ENCODE data around the gene BFSP2.

BFSP2 gene

GRCh38 chr3:133408366-133408765 is 8.5 kb downstream of the BFSP2 start:
- H3K27ac ChIP-seq (ENCODE audit: low read depth, low read length): no peak overlapping the region
- no peaks in the 10 kb centered on the region for H3K9me3 ChIP-seq (ENCODE audit: insufficient read depth, low read length)
- 0 out of 2 replicates have a peak, but pooled peaks cover 4% of the 10 kb centered on the region for H3F3A ChIP-seq (ENCODE audit: insufficient read depth)
- H4K20me1 ChIP-seq (ENCODE audit: low read depth, low read length): peaks cover 4% of the 10 kb centered on the region; the same call in 1 of the 2 replicates
- H3K9ac ChIP-seq (ENCODE audit: low read length): no peak overlapping the region
- H2AFZ ChIP-seq (ENCODE audit: low read depth, low read length, severe bottlenecking): no peak overlapping the region
- no peaks in the 10 kb centered on the region for H3K27me3 ChIP-seq (ENCODE audit: low read length)
- no peak overlapping the region for H3K4me3 ChIP-seq (ENCODE audit: insufficient read depth, low read length, poor library complexity, severe bottlenecking)
- H3K9me2 ChIP-seq (replicated peaks; ENCODE audit: insufficient read depth, low read length): no peaks in the 10 kb centered on the region
- no peaks in the 10 kb centered on the region for H3K36me3 ChIP-seq (ENCODE audit: low read length)
- H3K79me2 ChIP-seq (ENCODE audit: insufficient read depth, low read length): no peaks in the 10 kb centered on the region
- TF ChIP-seq EZH2phosphoT487 (conservative IDR thresholded peaks at IDR 0.05; ENCODE audit: low read length) (no peak), CTCF (IDR thresholded peaks at IDR 0.05; ENCODE audit: insufficient read depth, low read length, poor library complexity, severe bottlenecking) (no peak)
- no peak overlapping the region for H3K4me2 ChIP-seq (ENCODE audit: low read depth, low read length, poor library complexity, severe bottlenecking)

GRCh38 chr3:133408961-133409360 is 9.1 kb downstream of the BFSP2 start:
- TF ChIP-seq EZH2phosphoT487 (conservative IDR thresholded peaks at IDR 0.05; ENCODE audit: low read length) (no peak), CTCF (IDR thresholded peaks at IDR 0.05; ENCODE audit: insufficient read depth, low read length, poor library complexity, severe bottlenecking) (no peak)
- no peak overlapping the region for H3K9ac ChIP-seq (ENCODE audit: low read length)
- no peak overlapping the region for H3K27ac ChIP-seq (ENCODE audit: low read depth, low read length)
- 0 out of 2 replicates have a peak, but pooled peaks cover 7% of the 10 kb centered on the region for H3F3A ChIP-seq (ENCODE audit: insufficient read depth)
- H3K9me2 ChIP-seq (replicated peaks; ENCODE audit: insufficient read depth, low read length): no peaks in the 10 kb centered on the region
- no peak overlapping the region for H3K4me3 ChIP-seq (ENCODE audit: insufficient read depth, low read length, poor library complexity, severe bottlenecking)
- H2AFZ ChIP-seq (ENCODE audit: low read depth, low read length, severe bottlenecking): no peak overlapping the region
- no peaks in the 10 kb centered on the region for H3K27me3 ChIP-seq (ENCODE audit: low read length)
- H3K79me2 ChIP-seq (ENCODE audit: insufficient read depth, low read length): no peaks in the 10 kb centered on the region
- H3K4me2 ChIP-seq (ENCODE audit: low read depth, low read length, poor library complexity, severe bottlenecking): no peak overlapping the region
- H3K9me3 ChIP-seq (ENCODE audit: insufficient read depth, low read length): no peaks in the 10 kb centered on the region
- H3K36me3 ChIP-seq (ENCODE audit: low read length): no peaks in the 10 kb centered on the region
- peaks cover 4% of the 10 kb centered on the region; the same call in 1 of the 2 replicates for H4K20me1 ChIP-seq (ENCODE audit: low read depth, low read length)

- Histone ChIP-seq H3K27ac (ENCODE audit: low read depth, low read length) (no peak overlapping the region), H3K79me2 (ENCODE audit: insufficient read depth, low read length) (no peaks in the 10 kb centered on the region), H3K4me3 (ENCODE audit: insufficient read depth, low read length, poor library complexity, severe bottlenecking) (no peak overlapping the region), H3K27me3 (ENCODE audit: low read length) (no peaks in the 10 kb centered on the region), H4K20me1 (ENCODE audit: low read depth, low read length) (peaks cover 4% of the 10 kb centered on the region; the same call in 1 of the 2 replicates), H3K4me2 (ENCODE audit: low read depth, low read length, poor library complexity, severe bottlenecking) (no peak overlapping the region), H3K9me2 (replicated peaks; ENCODE audit: insufficient read depth, low read length) (no peaks in the 10 kb centered on the region), H3K9me3 (ENCODE audit: insufficient read depth, low read length) (no peaks in the 10 kb centered on the region), H2AFZ (ENCODE audit: low read depth, low read length, severe bottlenecking) (no peak overlapping the region), H3F3A (ENCODE audit: insufficient read depth) (0 out of 2 replicates have a peak, but pooled peaks cover 7% of the 10 kb centered on the region), H3K36me3 (ENCODE audit: low read length) (no peaks in the 10 kb centered on the region), H3K9ac (ENCODE audit: low read length) (no peak overlapping the region)
- no peak for TF ChIP-seq EZH2phosphoT487 (conservative IDR thresholded peaks at IDR 0.05; ENCODE audit: low read length)
- TF ChIP-seq CTCF (IDR thresholded peaks at IDR 0.05; ENCODE audit: insufficient read depth, low read length, poor library complexity, severe bottlenecking): no peak
Measured at GRCh38 chr3:133410191-133410892, 10.5 kb downstream of the BFSP2 start.
